Right cardiac atrium (tissue), 5 donors: ENCODE measurements around the gene LTBP2. TPM values are rescaled to one million over a fixed set of nuclear protein-coding genes. Genes with fewer than 3 reads are reported as not detected.
A peak's percentile ranks its signal among the peaks of the same experiment; 100 is the strongest.

Experiments
- ATAC-seq, 2 donors: fragments of 200-7000 bp; cut with Tn5 transposase; one replicate each; pipeline versions ENCODE4 v1.8.0 to v1.9.1; 2020; ENCODE audit warnings: moderate library complexity in 2 of 2, mild to moderate bottlenecking in 1 of 2
- DNase-seq, 3 donors: peaks; one replicate each; pipeline ENCODE4 v3.0.0-alpha.2; 2020
- H3K27ac ChIP-seq: one replicate; pipeline ENCODE4 v1.5.1; 2013; ENCODE audit warnings: mild to moderate bottlenecking, low read length, control low read depth, moderate library complexity
- H3K27me3 ChIP-seq: one replicate; pipeline ENCODE4 v1.6.1; 2013; ENCODE audit not compliant: control insufficient read depth, insufficient read depth
- H3K4me1 ChIP-seq: one replicate; pipeline ENCODE4 v1.6.1; 2013; ENCODE audit warnings: low read length; ENCODE audit not compliant: control insufficient read depth, insufficient read depth
- H3K4me3 ChIP-seq: one replicate; pipeline ENCODE4 v1.5.1; 2013; ENCODE audit warnings: low read length, control low read depth
- H3K9me3 ChIP-seq: one replicate; pipeline ENCODE4 v1.6.1; 2013; ENCODE audit warnings: low read length; ENCODE audit not compliant: control insufficient read depth
- WGBS: extraction: QIAGEN DNeasy Blood & Tissue Kit; methylation state at CpG from one replicate; pipeline ENCODE4 v1.1.7; 2013; 5-methylcytosine and 5-hydroxymethylcytosine counted together
- intact Hi-C, 4 donors: fragments of 100-400 bp; cut with DNase I; formaldehyde crosslinking; loops; one replicate each; pipeline versions ENCODE4 v1.11.0 to v1.14.0; 2022 to 2023
- polyA plus RNA-seq: library from polyadenylated mRNA; stranded (reverse); fragments of 200-250 nt; gene quantifications from one replicate; pipeline ENCODE4 v1.2.3, GENCODE V29; 2013
- total RNA-seq, 4 donors: library from RNA; stranded (reverse); fragmentation: NEBNext Ultra II Directional; extraction: Animal tissue kit (Norgen Biotek cat#: 25700); gene quantifications; one replicate each; pipeline ENCODE4 v1.2.1, GENCODE V29; 2021
- donor health status: healthy with polysubstance abuse.
- donor health status: DM: no; HTN: yes; CAD: no.
- donor health status: DM: no; HTN: no; CAD: no.
- donor health status: DM: no; HTN: yes; CAD: no; lungs with severe emphysema.
- donor health status: DM: yes; HTN: yes; CAD: no.

LTBP2 gene
- total and polyA plus RNA-seq, 5 donors = 3.4 to 46.0 (median 22.0) TPM

DNA sequence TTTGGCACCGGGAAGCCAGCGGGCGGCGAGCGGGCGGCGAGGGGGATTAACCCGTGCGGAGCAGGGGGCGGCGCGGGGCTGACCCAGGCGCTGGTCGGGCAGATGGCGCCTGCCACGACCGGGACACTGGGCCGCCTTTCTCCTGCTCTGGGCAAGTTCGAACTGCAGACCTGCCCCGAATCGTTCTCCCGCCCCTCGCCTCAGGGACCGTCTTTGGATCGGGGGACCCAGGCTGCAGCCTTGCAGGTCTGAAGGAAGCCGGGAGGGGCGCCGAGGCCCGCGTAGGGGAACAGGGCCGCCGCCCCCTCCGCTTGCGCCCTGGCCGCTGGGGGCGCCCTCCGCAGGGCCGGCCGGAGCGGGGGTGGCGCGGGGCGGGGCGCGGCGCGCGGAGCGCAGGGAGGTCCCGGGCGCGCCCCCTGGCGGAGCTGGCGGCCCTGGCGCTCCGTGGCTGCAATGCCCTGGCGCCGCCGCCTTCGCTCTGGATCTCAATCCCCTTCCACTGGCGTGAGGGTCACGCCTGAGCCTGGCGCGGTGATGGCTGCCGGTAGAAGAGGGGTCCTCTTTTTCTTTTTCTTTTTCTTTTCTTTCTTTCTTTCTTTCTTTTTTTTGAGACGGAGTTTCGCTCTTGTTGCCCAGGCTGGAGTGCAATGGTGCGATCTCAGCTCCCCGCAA lies 449 bp upstream of the LTBP2 start:
- ATAC-seq = peak; percentile 78 to 83
- WGBS = 5% methylated on average over 69 of the region's 69 CpGs
- Histone ChIP-seq H3K9me3 (no peaks in the 10 kb centered on the region), H3K27me3 (no peaks in the 10 kb centered on the region), H3K4me3 (peak overlapping the region; percentile 84), H3K27ac (no peak overlapping the region), H3K4me1 (no peaks in the 10 kb centered on the region)
- DNase-seq = peak; percentile 83 to 95 (median 93)
- intact Hi-C loops = loop anchor here (5.0 to 10.0 kb wide), 3 partner anchors 102 to 110 kb away; partner anchors contain the start of genes AREL1 (in 1 of the 4) and FCF1 (in 1 of the 4)

GRCh38 chr14:74610866-74611649 lies 979 bp downstream of the LTBP2 start:
- no peaks in the 10 kb centered on the region for H3K4me1 ChIP-seq
- H3K9me3 ChIP-seq = no peaks in the 10 kb centered on the region
- no peak overlapping the region for H3K27ac ChIP-seq
- H3K4me3 ChIP-seq = peak overlapping the region; percentile 18
- 18% methylated on average over 65 of the region's 65 CpGs for WGBS
- ATAC-seq (peak in 1 of 2 donors; percentile 2), DNase-seq (no peak)
- no peaks in the 10 kb centered on the region for H3K27me3 ChIP-seq
- intact Hi-C loops = loop anchor here (5.0 to 10.0 kb wide), 3 partner anchors 104 to 109 kb away; partner anchors contain the start of genes AREL1 (in 1 of the 4) and FCF1 (in 1 of the 4)

GRCh38 chr14:74610199-74610865 lies 1.7 kb downstream of the LTBP2 start:
- H3K27me3 ChIP-seq = no peaks in the 10 kb centered on the region
- no peaks in the 10 kb centered on the region for H3K9me3 ChIP-seq
- H3K4me1 ChIP-seq = no peaks in the 10 kb centered on the region
- no peak overlapping the region for H3K4me3 ChIP-seq
- ATAC-seq (no peak), DNase-seq (no peak)
- 73% methylated on average over 26 of the region's 26 CpGs for WGBS
- intact Hi-C loops = loop anchor here (5.0 to 10.0 kb wide), 3 partner anchors 104 to 108 kb away; partner anchors contain the start of genes AREL1 (in 1 of the 4) and FCF1 (in 1 of the 4)
- no peak overlapping the region for H3K27ac ChIP-seq

DNA sequence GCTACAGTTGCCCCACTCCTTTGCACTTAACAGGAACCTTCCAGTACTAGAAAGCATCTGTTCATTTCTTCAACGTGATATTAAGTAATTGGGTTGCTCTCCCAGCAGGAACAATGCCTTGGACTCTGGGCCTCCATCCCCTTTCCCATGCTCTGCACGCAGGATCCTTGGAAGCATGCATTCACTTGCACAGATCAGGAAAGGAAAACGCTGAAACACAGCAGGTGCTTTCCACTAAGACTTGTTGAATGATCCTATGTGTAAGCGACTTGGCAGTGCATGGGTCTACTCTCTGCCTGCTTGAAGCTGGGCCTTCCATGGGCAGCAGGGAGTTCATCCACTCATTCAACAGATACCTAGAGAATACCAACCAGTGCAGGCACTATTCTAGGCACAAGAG lies 2.3 kb downstream of the LTBP2 start:
- ATAC-seq = no peak
- 52% methylated on average over 4 of the region's 4 CpGs for WGBS

DNA sequence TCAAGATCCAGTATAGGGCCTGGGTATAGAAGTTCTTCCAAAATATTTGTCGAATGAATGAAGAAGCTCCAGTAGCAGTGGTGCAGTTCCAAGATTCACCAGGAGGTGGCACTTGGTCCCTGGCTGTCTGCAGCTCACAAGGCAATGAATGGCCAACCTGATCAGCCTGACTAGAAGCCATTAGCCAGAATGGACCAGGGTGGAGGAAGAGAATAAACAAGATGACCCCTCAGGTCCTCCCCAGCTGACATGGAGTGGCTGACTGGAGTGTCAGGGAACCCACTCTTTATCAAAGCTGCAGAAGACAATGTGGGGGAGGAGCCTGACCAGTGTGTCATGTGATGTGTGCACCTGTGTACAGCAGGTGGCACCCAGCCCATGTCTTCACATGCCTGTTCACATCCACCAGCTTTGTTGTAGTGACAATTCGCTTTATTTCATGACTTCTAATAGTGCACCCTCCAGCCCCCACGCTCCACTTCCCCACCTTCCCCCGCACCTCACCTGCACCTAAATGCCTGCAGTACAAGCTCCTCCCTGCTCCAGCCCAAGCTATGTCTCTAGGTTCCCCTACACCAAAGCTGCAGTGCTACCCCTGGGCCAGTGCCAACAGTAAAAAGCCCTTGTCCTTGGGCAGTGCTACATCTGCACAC lies 3.0 kb downstream of the LTBP2 start:
- ATAC-seq (peak; percentile 28 to 51), DNase-seq (peak; percentile 83 to 95 (median 89))
- no peaks in the 10 kb centered on the region for H3K27me3 ChIP-seq
- no peaks in the 10 kb centered on the region for H3K9me3 ChIP-seq
- H3K4me1 ChIP-seq = no peaks in the 10 kb centered on the region
- H3K4me3 ChIP-seq = no peak overlapping the region
- intact Hi-C loops = loop anchor here in 2 of 4 donors (10.0 kb wide), 3 partner anchors 64 to 196 kb away; no protein-coding TSS in a partner anchor
- WGBS = 55% methylated on average over 4 of the region's 4 CpGs
- no peak overlapping the region for H3K27ac ChIP-seq

More for the DNA sequence above, 2.3 kb downstream of the LTBP2 start:
- H3K27me3 ChIP-seq = no peaks in the 10 kb centered on the region
- no peak overlapping the region for H3K27ac ChIP-seq
- intact Hi-C loops = loop anchor here (5.0 to 10.0 kb wide), 6 partner anchors 65 to 195 kb away; partner anchors contain the start of genes AREL1 (in 1 of the 4) and FCF1 (in 1 of the 4)
- no peaks in the 10 kb centered on the region for H3K9me3 ChIP-seq
- H3K4me3 ChIP-seq = no peak overlapping the region
- no peak for DNase-seq
- H3K4me1 ChIP-seq = no peaks in the 10 kb centered on the region

DNA sequence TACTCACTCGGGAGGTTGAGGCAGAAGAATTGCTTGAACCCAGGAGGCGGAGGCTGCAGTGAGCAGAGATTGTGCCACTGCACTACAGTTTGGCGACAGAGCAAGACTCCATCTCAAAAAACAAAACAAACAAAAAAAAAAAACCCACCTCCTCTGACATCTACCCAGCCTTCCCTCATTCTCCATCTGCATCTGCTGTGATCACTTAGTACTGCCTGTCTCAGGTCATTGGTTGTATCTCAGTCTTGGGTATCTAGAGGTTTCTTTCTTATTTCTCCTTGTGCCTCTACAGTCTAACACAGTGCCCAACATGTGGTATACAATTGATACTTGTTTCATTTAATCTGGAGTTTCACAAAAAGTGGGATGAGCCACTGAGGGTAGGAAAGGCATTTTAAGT lies 5.3 kb downstream of the LTBP2 start:
- Histone ChIP-seq H3K27ac (no peak overlapping the region), H3K4me3 (no peak overlapping the region), H3K9me3 (no peaks in the 10 kb centered on the region), H3K4me1 (no peaks in the 10 kb centered on the region), H3K27me3 (no peaks in the 10 kb centered on the region)
- ATAC-seq = no peak
- DNase-seq = no peak
- intact Hi-C loops = loop anchor here in 2 of 4 donors (10.0 kb wide), 3 partner anchors 62 to 198 kb away; no protein-coding TSS in a partner anchor
- WGBS = 95% methylated on average over 3 of the region's 3 CpGs

DNA sequence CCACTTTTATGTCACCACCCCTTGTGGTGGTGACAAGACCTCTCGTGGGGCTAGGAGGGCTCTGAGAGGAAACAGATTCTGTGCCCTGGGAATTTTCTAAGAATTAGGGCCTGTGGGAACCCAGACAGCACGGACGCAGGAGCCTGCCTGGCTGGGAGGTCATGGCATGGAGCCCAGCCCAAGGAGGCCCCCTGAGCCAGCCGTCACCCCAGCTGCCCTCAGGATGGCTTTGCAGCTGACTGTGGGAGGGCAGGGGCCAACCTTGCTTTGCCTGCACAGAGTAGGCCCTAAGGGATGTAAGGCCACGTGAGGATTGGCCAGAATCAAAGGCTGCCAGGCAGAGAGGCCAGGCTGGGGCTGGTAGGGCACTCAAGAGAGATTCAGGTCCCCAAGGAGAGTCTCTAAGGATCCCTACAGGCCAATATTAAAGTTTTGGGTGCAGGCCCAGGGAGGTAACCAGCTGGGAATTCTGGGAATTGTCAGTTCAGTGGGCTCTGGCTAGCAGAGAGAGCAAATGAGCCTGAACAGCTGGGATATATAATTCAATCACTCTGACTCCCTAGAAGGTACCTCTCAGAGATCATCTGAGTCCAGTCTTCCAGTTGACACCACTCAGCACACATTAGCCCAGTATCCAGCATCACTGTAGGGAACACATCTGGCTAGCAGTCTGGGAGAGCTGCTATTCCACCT lies 6.4 kb downstream of the LTBP2 start:
- 70% methylated on average over 5 of the region's 5 CpGs for WGBS
- ATAC-seq = no peak
- no peak overlapping the region for H3K27ac ChIP-seq

DNA sequence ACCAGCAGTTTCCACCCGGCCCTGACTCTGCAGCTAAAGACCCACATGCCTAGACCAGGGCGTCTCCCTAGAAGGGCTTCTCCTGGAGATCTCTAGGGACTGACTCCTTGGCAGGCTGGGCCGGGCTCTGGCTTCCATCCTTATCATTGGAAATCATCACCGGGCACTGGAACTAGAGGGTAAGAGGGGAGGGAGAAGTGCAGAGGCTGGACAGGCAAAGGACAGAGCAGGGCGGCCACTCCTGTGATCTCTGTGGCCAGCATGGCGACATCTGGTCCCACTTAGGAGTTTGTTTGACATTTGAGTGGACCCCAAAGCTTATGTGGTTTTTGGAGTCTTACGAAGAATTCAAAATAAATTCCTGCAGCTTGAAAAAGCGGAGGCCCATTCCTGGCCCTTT lies 7.1 kb downstream of the LTBP2 start:
- no peak for ATAC-seq
- Histone ChIP-seq H3K27me3 (no peaks in the 10 kb centered on the region), H3K4me1 (peaks cover 2% of the 10 kb centered on the region), H3K9me3 (no peaks in the 10 kb centered on the region), H3K27ac (no peak overlapping the region), H3K4me3 (no peak overlapping the region)
- intact Hi-C loops = loop anchor here in 2 of 4 donors (10.0 kb wide), 3 partner anchors 60 to 200 kb away; no protein-coding TSS in a partner anchor
- WGBS = 79% methylated on average over 8 of the region's 8 CpGs
- peak in 1 of 3 donors; percentile 31 for DNase-seq

More for the DNA sequence above, 6.4 kb downstream of the LTBP2 start:
- peak in 1 of 3 donors; percentile 57 for DNase-seq
- Histone ChIP-seq H3K9me3 (no peaks in the 10 kb centered on the region), H3K4me1 (no peaks in the 10 kb centered on the region), H3K4me3 (no peak overlapping the region), H3K27me3 (no peaks in the 10 kb centered on the region)
- intact Hi-C loops = loop anchor here in 2 of 4 donors (10.0 kb wide), 3 partner anchors 61 to 199 kb away; no protein-coding TSS in a partner anchor

DNA sequence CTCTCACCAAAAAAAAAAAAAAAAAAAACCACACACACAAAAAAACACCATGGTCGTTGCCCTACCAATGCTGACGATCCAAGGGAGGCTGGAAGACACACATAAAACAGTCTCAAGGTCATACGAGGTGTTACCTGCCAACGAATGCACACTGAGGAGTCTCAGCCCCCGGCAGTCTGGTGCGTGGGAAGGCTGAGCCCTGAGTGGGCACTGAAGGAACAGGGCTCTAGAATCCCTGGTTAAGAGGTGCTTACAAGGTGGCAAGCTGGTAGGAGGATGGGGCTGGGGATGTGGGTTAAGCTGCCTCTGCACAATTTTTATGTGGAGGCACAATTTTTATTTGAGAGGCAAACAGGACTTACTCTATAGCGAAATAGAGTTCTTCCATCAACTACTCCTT lies 7.9 kb downstream of the LTBP2 start:
- H3K4me3 ChIP-seq = no peak overlapping the region
- H3K9me3 ChIP-seq = no peaks in the 10 kb centered on the region
- intact Hi-C loops = loop anchor here in 2 of 4 donors (10.0 kb wide), 3 partner anchors 59 to 201 kb away; no protein-coding TSS in a partner anchor
- H3K27ac ChIP-seq = no peak overlapping the region
- H3K27me3 ChIP-seq = no peaks in the 10 kb centered on the region
- 80% methylated on average over 7 of the region's 7 CpGs for WGBS
- peak in 2 of 3 donors; percentile 17 to 40 for DNase-seq
- peaks cover 8% of the 10 kb centered on the region for H3K4me1 ChIP-seq
- no peak for ATAC-seq
